ENCODE results near the gene STPG3. TPM values are rescaled to one million over a fixed set of nuclear protein-coding genes. Genes with fewer than 3 reads are reported as not detected.
A peak's percentile ranks its signal among the peaks of the same experiment; 100 is the strongest.

STPG3 gene
- polyA plus RNA-seq, 10 donors, result 0.16 to 0.62 (median 0.32) TPM; not detected in 3

DNA sequence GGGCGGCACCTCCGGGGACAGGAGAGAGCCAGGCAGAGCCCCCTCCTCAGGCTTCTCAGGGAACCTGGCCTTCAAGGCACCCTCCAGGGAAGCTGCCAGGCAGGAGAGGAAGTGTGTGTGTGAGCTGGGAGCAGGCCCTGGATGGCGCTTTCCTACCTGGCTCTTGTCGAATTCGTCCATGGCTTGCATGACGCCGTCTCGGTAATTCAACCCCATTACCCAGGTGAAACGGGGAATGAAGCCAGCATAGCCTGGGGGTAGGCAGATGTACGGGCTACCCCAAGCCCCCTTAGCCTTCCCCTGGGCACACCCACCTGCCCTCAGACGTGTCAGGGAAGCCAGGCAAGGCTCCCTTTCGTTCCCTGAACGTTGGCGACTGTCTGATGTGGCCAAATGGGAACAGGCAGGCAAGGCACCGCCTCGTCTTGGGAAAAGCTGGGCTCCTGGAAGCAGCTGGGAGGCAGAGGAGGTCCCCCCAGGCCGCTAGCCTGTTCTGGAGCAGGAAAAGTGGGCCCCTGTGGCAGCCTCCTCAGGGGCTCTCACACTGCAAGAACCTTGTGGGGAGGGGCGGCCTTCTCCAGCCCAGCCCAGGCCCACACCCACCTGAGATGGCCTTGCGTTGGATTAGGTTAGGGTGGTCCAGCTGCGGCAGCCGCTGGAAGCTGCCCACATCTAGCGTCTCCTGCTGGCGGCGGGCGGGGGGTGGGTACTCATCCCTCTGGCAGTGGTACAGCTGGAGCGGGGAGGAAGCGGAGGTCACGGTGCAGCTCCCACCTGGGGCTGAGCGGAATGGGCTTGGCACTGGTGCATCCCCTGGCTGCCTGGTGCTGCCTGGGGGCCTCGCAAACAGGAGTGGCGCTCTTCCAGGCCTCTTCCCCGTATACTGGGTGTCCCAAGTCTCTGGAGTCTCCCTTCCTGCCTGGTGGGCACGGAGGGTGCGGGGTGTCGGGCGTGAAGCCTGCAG, 6.3 kb upstream of the STPG3 start:
- DNase-seq, result no peak

DNA sequence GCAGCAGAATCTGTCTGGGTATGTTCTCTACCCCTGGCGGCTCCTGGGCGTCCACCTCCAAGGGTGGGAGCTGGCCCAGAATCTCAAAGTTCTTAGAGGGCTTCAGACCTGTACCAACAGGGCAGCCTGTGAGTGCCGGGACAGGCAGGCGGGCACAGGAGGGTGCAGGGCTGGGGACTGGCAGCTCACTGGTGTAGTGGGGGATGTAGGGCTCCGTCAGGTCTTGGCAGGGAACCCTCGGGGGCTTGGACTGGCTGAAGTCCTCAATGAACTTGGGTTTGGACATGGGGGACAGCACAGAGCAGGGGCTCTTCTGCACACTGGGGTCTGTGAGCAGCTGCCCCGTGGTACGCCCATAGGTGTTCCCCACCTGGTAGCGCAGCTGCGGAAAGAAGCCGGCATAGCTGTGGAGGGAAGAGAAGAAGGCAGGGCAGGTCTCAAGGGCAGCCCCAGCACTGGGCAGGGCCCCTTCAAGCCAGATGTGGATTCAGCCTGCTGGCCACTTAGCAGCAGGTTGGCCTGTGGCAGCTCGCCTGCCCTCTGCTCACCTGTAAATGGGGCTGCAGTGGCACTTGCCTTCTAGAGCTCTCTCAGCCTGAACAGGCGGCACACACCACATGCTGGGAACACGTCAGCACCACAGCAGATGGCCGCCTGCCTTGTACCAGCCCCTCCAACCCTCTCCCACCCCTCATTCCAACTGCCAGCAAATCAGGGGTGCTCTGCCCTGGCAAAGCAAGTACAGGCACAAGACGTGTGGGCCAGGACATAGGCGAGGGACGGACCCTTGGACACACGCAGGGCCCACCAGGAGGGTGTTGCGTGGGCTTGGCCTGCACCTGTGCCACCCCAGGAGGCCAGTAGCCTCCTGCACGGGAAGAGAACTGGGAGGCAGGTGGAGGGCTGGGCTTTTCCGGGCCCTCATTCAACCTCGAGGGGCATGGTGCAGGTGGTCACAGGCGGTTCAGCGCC, 5.3 kb upstream of the STPG3 start:
- DNase-seq, result no peak

DNA sequence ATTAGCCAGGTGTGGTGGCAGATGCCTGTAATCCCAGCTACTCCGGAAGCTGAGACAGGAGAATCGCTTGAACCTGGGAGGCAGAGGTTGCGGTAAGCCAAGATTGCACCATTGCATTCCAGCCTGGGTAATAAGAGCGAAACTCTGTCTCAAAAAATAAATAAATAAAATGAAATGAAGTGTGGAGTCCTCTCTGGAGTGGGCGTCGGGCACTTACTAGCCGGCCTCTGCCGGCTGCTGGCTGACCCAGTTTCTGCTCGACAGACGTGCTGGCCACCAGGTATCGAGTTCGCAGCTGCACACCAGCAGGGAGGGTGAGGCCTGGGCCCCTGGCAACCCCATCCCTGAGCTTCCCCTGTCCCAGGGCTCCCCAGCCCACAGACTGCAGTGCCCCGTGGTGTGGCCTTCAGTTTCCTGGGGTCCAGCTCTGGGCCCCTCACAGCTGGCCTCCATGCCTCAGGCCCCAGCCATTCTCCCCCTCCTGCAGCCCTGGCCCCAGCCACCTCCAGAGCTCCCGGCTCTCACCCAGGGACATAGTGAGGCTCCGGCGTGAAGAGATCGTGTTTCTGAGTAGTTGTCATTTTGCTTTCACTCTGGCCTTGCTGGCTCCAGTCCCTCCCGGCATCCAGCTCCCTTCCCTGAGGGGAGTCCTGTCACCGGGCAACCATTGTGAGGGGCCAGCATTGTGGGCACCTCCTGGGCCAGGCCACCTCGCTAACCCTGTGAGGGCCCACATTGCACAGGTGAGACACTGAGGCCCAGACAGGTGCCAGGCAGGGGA, 3.8 kb upstream of the STPG3 start:
- no peak for DNase-seq

DNA sequence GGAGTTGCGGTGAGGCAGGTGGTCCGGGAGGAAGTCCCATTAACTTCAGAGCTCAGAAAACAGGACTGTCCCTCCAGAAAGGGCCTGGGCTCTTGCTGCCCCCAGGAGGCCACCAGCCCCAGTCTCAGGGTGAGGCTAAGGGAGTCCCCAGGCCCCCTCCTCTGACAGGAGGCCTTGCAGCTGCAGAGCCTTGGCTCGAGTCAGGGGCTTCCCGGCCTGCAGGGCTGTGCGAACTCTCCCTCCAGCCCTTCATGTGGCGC, 3.2 kb upstream of the STPG3 start:
- DNase-seq, result no peak

DNA sequence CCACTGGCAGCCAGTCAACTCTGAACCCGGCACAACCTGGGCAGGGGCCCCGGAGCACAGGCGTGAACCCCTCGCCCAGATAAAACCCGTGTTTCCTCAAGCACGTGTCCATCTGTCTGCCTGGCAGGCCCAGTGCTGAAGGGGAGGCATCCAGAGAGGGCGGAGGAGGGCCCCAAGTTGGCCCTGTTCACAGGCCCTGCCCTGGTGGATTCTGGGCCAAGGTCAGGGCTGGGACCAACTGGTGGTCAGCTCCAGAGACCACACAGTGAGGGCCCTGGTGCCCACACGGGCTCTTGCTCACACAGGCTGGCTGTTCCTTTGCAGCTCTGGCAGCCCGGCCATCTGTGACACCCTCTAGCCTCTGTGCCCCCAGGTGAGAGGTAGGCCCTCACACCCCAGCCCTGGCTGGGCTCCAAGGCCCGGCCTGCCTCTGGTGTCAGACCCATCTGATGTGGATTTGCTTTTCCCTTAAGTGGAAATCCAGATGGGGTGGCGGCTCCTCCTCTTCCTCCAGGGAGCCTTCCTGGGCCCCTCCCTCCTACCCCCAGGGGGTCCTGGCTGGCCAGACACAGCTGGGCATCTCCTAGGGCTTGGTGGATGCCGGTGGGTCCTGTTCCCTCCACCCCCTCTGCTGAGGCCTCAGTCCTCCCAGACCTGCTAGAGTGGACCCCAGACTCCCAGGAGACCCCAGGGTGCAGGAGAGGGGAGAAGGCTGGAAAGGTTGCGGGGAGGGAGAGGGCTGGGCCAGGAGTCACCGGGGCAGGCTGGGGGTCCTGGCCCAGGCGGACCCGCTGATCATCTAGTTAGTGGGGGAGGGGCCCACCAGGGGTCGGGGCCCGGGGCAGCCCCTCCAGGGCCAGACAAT, 525 bp upstream of the STPG3 start:
- no peak for DNase-seq

DNA sequence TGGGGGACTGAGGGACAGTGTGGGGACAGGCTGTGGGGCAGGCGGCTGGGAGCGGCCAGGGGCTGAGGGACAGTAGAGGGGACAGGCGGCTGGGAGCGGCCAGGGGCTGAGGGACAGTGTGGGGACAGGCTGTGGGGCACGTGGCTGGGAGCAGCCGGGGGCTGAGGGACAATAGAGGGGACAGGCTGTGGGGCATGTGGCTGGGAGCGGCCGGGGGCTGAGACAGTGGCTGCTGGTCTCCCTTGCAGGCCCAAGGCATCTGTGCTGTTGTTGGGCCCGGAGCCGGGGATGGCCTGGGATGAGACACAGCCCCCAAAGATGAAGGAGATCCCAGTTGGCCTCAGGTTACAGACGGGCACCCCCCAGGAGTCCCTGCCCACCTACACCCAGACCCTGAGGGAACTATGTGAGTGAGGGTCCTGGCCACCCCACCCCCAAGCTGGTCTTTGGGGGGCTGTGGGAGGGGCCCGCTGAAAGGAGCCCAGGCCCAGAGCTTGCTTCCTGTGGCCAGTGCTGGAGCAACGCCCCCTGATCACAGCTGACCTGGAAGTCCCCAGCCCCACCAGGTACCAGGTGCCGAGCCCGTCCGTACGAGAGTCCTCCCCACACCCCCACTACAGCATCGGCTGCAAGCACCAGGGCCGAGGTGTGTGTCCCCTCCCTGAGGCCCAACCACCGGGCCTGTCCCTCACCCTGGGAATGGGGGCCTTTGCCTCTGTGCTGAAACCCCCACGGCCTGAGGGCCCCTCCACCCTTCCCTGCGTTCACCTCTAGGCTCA, 593 bp downstream of the STPG3 start:
- DNase-seq, result no peak

DNA sequence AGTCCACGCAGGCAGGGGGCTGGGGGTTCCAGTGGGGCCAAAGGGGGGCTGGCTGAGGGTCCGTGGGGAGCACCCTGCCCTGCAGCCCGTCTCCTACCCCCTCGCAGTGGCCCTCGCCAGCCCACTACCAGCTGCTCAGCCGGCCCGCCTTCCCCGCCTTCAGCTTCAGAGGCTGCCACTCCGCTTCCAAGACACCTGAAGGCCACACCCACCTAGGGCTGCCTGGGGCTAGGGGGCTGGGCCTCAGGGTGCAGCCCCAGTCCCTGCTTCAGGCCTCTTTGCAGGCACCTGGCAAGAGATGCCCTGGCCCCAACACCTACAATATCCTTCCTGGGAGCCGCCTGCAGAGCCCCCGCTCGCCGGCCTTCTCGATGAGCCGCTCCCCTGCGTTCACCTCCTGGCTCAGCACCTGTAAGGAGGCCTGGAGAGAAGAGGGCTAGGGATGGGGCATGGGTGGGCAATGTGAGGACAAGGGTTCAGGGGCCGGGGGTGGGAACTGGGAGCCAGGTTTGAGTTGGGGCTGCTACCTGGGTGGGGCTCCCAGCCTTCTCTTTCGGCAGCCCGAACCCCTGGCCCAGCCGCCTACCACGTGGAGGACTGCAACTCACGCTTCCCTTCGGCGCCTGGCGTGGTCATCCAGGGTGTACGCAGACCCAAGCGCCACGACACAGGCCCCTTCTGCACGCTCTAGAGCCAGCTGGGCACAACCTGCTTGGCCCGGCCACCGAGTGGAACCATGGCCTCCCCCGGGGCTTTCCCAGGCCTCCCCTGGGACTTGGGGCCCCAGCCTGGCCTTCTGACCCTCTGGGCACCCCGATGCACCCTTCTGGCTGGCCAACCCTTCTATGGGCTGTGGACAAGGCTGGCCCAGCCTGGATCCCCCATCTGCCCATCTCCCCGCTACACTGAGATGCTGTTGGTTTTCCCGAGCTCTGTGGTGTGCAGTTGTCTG, 1.7 kb downstream of the STPG3 start:
- no peak for DNase-seq

DNA sequence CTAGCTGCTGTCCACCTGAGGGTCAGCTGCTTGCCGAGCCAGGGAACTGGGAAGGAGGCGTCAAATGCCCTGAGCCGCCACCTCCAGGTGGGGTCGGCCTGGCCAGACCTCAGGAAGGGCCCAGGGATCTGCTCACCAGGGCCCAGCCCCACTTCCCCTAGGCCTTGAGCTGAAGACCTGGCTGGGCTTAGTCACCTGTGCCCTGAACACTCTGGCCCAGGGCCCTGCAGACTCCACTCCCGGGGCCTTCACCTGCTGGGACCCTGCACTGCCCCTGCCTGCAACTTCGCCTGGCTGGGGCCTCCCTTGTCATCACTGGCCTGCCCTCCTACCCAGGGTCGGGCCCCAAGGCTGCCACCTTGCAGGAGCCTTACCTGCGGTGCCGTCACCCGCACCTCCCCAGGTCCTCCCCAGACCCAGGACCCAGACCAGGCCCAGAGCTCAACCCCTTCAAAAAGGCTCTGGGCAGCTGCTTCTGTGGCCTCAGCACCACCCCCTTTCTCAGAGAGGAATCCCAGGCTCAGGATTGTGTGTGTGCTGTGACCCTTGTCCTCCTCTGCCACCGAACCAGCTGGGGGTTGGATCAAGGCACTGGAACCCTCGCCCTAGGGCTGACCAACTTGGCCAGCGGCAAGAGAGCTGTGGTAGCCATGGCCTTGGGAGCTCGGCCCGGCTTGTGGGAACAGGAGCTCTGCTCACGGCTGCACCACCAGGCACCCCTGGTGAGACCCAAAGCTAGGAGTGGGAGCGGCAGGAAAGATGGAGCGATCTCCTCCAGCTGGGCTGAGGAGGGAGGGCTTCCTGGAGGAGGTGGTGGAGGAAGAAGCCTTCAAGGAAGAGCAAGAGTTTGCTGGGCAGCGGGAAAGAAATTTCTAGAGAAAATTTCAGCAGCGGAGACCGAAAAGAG, 2.9 kb downstream of the STPG3 start:
- no peak for DNase-seq

DNA sequence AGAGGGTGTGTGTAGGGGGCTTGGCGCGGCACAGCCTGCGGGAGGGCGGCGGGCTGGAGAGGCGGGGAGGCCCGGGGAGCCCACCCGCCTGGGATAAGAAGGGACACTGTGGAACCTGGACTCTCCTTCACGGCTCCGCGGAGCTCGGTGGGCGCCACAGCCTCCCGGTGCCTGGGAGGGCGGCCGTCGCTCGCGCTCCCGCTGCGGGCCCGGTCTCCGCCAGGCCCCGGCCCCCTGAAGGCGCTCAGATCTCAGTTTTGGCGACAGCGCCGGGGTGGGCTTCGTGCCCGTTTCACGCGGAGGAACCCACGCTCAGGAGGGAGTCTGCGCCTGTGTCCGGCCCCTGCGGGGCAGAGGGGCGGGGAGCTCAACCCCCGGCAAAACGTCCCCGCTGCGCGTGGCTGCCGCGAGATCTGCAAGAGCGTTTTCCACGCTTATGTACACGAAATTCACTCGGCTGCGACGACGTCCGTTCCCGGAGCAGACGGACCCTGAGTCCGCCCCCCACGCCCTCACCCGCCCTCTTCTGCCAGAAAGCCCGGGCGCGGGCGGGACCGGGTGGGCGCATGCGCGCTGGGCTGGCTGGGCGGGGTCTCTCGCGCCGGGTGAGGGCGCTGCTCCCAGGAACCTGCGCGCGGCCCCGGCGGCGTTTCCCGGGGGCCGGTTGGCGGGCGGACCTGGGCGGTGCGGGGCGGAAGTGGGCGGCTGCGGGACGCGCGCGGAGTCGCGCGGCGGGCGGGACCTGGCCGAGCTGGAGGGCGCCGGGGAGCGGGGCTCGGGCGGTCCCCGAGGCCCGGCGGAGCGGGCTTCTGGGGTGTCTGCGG, 3.8 kb downstream of the STPG3 start, which contains the start of gene NELFB:
TSS of gene NELFB (plus strand) at position 704 of the 824 bp plus-strand sequence.
- peak; percentile 89 to 96 (median 95) for DNase-seq

DNA sequence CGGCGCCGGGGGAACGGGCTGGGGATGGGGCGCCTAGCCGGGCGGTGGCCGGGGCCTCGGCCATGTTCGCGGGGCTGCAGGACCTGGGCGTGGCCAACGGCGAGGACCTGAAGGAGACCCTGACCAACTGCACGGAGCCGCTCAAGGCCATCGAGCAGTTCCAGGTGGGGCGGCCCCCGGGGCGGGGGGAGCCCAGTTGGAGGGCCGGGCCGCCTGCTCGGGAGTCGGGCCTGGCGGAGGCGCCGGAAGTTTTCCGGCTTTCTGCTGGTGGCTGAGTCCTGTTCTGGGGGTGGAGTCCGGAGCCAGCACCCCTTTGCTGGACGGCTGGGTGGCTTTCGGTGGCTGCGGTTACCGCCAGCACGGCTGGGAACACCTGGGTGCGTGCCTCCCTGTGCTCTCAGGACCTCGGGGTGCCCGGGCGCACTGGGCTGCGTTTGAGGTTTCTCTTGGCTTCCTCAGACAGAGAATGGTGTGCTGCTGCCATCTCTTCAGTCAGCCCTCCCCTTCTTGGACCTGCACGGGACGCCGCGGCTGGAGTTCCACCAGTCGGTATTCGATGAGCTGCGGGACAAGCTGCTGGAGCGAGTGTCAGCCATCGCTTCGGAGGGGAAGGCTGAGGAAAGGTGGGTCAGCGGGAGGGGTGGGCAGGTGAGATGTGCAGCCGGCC, 4.5 kb downstream of the STPG3 start:
- DNase-seq, result peak in 1 of 3 donors; percentile 54

DNA sequence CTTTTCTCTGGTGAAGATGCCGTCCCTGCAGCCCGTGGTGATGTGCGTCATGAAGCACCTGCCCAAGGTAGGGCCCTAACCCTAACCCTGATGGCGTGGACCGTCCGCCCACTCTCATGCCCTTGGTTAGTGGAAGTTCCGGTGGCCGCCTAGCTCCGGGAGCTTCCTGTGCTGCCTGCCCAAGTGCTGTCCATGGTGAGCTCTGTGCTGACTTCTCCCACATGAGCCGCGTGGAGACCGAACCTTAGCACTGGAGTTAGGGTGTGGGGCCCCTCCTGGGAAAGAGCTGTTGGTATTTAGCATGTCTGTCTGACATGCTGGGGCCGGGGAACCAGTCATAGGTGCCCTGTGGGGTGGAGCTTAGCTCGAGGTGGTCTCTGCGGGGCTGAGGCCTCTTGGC, 5.3 kb downstream of the STPG3 start:
- DNase-seq, result no peak

DNA sequence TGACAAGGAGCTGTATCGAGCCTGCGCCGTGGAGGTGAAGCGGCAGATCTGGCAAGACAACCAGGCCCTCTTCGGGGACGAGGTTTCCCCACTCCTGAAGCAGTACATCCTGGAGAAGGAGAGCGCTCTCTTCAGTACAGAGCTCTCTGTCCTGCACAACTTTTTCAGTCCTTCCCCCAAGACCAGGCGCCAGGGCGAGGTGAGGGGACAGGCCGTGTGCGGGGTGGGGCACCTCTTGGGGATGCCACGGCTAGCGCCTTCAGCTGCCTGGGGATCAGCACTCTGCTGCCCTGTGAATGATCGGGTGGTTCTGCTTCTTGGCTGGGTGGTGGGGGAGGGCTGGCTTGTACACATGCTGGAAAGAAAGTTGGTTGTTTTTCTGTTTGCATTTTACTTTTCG, 5.8 kb downstream of the STPG3 start:
- DNase-seq, result no peak

DNA sequence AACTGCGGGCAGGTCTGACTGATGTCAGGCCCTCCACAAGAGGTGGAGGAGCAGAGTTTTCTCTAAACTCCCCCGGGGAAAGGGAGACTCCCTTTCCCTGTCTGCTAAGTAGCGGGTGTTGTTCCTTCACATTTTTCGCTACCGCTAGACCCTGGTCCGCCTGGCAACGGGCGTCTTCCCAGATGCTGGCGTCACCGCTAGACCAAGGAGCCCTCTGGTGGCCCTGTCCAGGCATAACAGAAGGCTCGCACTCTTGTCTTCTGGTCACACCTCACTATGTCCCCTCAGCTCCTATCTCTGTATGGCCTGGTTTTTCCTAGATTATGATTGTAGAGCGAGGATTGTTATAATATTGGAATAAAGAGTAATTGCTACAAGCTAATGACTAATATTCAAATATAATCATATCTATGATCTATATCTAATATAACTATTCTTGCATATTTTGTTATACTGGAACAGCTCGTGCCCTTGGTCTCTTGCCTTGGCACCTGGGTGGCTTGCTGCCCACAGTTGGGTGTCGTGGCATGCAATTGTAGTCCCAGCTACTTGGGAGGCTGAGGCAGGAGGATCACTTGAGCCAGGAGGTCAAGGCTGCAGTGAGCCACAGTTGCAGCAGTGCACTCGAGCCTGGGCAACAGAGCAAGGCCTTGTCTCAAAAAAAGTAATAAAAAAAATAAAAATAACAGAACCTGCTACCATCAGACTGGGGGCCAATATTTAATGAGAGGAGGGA, 11.3 kb downstream of the STPG3 start:
- DNase-seq, result peak in 1 of 3 donors; percentile 49

DNA sequence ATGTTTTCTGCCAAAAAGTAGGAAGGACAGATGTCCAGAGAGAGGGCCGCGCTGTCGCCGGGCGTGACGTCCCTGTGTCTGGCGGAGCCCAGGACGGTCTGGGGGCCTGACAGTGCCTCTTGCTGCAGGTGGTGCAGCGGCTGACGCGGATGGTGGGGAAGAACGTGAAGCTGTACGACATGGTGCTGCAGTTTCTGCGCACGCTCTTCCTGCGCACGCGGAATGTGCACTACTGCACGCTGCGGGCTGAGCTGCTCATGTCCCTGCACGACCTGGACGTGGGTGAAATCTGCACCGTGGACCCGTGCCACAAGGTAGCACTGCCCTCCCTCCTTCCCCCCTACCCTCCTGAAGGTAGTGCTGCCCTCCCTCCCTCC, 11.8 kb downstream of the STPG3 start:
- no peak for DNase-seq

DNA sequence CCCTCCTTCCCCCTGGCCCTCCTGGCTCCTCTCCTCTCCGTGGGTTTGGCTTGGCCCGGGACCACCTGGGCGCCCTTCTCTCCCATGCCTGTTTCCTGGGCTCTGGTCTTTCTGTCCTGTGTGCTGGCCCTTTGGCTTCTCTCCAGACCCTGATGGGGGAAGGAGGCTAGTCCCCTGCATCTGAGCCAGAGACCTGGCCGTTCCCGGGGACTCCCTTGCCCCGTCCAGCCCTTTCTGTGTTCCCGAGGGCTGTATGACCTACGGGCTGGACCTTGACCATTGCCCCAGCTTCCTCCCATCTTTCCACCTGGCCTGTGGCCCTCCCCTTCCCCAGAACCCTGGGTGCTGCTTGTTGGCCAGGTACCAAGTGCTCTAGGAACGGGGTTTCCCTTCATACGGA, 12.4 kb downstream of the STPG3 start:
- no peak for DNase-seq

DNA sequence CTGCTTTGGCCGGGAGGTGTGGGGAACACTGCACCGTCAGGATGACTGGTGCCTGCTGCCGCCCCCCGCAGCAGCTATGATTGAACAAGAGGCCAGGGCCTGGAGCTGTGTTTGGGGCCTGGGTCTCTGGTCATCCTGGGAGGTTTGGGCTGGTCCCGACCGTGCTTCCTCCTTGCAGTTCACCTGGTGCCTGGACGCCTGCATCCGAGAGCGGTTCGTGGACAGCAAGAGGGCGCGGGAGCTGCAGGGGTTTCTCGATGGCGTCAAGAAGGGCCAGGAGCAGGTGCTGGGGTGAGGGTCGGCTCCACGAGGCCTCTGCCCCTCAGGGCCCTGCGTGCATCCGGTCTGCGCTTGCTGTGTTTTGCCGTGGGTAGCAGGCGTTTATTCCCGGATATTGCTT, 13.0 kb downstream of the STPG3 start:
- DNase-seq, result no peak
